Measurements from ENCODE around the gene ARMC7. TPM values are rescaled to one million over a fixed set of nuclear protein-coding genes. Genes with fewer than 3 reads are reported as not detected.
"Not testable (repeated sequence)": the region's sequence is repeated elsewhere in the genome, so short reads cannot be mapped to it uniquely, and the experiment has no call there.

Gene ARMC7
- total RNA-seq, 1 donor from 2014 or later, result 12.3 TPM

GRCh38 chr17:75159196-75160031 lies 49.6 kb downstream of the ARMC7 start:
- DNase-seq (ENCODE audit: low read depth), result no peak
- no peak for TF ChIP-seq CTCF (conservative IDR thresholded peaks at IDR 0.05; ENCODE audit: low read depth, low read length)
- no peak overlapping the region for H3K4me3 ChIP-seq (ENCODE audit: low read depth, low read length)

GRCh38 chr17:75160211-75160610 lies 50.4 kb downstream of the ARMC7 start:
- no peak for DNase-seq (ENCODE audit: low read depth)
- no peak overlapping the region for H3K4me3 ChIP-seq (ENCODE audit: low read depth, low read length)

GRCh38 chr17:75163074-75163473 lies 53.3 kb downstream of the ARMC7 start:
- H3K4me3 ChIP-seq (ENCODE audit: low read depth, low read length), result no peak overlapping the region
- DNase-seq (ENCODE audit: low read depth), result no peak
- no peak for TF ChIP-seq CTCF (conservative IDR thresholded peaks at IDR 0.05; ENCODE audit: low read depth, low read length)

More at GRCh38 chr17:75160211-75160610, 50.4 kb downstream of the ARMC7 start:
- TF ChIP-seq CTCF (conservative IDR thresholded peaks at IDR 0.05; ENCODE audit: low read depth, low read length), result no peak

- DNase-seq (ENCODE audit: low read depth); H3K4me3 ChIP-seq (ENCODE audit: low read depth, low read length): not testable (repeated sequence)
These were observed 54.8 kb downstream of the ARMC7 start for GRCh38 chr17:75164606-75165005.

GRCh38 chr17:75168998-75169397 lies 59.2 kb downstream of the ARMC7 start:
- TF ChIP-seq CTCF (conservative IDR thresholded peaks at IDR 0.05; ENCODE audit: low read depth, low read length), result no peak
- H3K4me3 ChIP-seq (ENCODE audit: low read depth, low read length), result no peak overlapping the region
- no peak for DNase-seq (ENCODE audit: low read depth)

GRCh38 chr17:75173526-75173925 lies 63.8 kb downstream of the ARMC7 start:
- no peak for DNase-seq (ENCODE audit: low read depth)
- no peak for TF ChIP-seq CTCF (conservative IDR thresholded peaks at IDR 0.05; ENCODE audit: low read depth, low read length)

GRCh38 chr17:75174996-75175395 lies 65.2 kb downstream of the ARMC7 start:
- no peak for DNase-seq (ENCODE audit: low read depth)
- no peak for TF ChIP-seq CTCF (conservative IDR thresholded peaks at IDR 0.05; ENCODE audit: low read depth, low read length)
- H3K4me3 ChIP-seq (ENCODE audit: low read depth, low read length), result no peak overlapping the region

More at GRCh38 chr17:75173526-75173925, 63.8 kb downstream of the ARMC7 start:
- no peak overlapping the region for H3K4me3 ChIP-seq (ENCODE audit: low read depth, low read length)

Measured in epithelial cell of proximal tubule (primary cell).